HT-29 (cell line): ENCODE data around the gene PCDHGA4. TPM values are rescaled to one million over a fixed set of nuclear protein-coding genes. Genes with fewer than 3 reads are reported as not detected.
"Not testable (repeated sequence)": the region's sequence is repeated elsewhere in the genome, so short reads cannot be mapped to it uniquely, and the experiment has no call there.

Source experiments
- DNase-seq: peaks from one replicate; pipeline ENCODE4 v3.0.0-alpha.2; 2015; ENCODE audit warnings: low spot score
- total RNA-seq: library from RNA; depleted of rRNA; stranded (reverse); fragments of >200 nt; shearing (Covaris generic); gene quantifications from 2 replicates; pipeline ENCODE4 v1.2.3, GENCODE V29; 2014; rRNA removed

The PCDHGA4 gene
- total RNA-seq, 1 experiment from 2014 or later = not detected

DNA sequence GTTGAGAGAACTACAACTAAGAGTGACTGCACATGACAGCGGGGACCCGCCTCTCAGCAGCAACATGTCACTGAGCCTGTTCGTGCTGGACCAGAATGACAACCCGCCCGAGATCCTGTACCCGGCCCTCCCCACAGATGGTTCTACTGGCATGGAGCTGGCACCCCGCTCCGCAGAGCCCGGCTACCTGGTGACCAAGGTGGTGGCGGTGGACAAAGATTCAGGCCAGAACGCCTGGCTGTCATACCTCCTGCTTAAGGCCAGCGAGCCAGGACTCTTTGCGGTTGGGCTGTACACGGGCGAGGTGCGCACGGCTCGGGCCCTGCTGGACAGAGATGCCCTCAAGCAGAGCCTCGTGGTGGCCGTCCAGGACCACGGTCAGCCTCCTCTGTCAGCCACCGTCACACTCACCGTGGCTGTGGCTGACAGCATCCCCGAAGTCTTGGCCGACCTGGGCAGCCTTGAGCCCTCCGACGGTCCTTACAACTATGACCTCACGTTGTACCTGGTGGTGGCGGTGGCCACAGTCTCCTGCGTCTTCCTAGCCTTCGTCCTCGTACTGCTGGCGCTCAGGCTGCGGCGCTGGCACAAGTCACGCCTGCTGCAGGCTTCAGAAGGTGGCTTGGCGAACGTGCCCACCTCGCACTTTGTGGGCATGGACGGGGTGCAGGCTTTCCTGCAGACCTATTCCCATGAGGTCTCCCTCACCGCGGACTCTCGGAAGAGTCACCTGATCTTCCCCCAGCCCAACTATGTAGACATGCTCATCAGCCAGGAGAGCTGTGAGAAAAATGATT, 29.8 kb downstream of the PCDHGA4 start:
- no peak for DNase-seq

DNA sequence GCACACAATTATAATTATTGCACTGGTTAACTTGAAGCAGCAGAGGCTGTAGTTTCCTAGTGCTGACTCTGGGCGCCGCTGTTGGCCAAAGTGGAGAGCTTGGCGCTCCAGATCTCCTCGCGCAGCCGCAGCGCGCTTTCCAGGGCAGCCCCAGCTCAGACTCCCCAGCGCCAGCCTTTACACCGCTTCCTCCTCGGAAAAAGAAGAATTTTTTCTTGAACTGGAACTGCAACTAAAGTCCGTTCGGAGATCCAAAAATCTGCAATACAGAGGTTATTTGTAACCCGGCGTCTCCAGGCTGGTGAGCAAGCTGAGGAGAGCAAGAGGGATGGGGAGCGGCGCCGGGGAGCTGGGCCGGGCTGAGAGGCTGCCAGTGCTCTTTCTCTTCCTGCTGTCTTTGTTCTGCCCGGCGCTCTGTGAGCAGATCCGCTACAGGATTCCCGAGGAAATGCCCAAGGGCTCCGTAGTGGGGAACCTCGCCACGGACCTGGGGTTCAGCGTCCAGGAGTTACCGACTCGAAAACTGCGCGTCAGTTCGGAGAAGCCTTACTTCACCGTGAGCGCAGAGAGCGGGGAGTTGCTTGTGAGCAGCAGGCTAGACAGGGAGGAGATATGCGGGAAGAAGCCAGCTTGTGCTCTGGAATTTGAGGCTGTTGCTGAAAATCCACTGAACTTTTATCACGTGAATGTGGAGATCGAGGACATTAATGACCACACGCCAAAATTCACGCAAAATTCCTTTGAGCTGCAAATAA, 32.9 kb downstream of the PCDHGA4 start, which contains the start of gene PCDHGB4:
PCDHGB4 (plus strand) TSS at position 142 of the 755 bp plus-strand sequence; CDS start at position 329, 187 bp downstream.
- DNase-seq = not testable (repeated sequence)

DNA sequence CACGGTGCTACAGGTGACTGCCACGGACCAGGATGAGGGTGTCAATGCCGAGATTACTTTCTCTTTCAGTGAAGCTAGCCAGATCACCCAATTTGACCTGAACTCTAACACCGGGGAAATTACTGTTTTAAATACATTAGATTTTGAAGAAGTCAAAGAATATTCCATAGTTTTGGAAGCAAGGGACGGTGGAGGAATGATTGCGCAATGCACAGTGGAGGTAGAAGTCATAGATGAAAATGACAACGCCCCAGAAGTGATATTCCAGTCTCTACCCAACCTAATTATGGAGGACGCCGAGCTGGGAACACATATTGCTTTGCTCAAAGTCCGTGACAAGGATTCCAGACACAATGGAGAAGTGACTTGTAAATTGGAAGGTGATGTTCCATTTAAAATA, 33.8 kb downstream of the PCDHGA4 start:
- no peak for DNase-seq

DNA sequence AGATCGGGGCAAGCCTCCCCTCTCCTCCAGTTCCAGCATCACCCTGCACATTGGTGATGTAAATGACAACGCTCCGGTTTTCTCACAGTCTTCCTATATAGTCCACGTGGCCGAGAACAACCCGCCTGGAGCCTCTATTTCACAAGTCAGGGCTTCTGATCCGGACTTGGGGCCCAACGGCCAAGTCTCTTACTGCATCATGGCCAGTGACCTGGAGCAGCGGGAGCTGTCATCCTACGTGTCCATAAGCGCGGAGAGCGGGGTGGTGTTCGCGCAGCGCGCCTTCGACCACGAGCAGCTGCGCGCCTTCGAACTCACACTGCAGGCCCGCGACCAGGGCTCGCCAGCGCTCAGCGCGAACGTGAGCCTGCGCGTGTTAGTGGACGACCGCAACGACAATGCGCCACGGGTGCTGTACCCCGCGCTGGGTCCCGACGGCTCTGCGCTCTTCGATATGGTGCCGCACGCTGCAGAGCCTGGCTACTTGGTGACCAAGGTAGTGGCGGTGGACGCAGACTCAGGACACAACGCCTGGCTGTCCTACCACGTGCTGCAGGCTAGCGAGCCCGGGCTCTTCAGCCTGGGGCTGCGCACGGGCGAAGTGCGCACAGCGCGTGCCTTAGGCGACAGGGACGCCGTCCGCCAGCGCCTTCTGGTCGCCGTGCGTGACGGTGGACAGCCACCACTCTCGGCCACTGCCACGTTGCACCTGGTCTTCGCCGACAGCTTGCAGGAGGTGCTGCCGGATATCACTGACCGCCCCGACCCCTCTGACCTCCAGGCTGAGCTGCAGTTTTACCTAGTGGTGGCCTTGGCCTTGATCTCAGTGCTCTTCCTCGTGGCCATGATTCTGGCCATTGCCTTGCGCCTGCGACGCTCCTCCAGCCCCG, 34.6 kb downstream of the PCDHGA4 start:
- DNase-seq = no peak

DNA sequence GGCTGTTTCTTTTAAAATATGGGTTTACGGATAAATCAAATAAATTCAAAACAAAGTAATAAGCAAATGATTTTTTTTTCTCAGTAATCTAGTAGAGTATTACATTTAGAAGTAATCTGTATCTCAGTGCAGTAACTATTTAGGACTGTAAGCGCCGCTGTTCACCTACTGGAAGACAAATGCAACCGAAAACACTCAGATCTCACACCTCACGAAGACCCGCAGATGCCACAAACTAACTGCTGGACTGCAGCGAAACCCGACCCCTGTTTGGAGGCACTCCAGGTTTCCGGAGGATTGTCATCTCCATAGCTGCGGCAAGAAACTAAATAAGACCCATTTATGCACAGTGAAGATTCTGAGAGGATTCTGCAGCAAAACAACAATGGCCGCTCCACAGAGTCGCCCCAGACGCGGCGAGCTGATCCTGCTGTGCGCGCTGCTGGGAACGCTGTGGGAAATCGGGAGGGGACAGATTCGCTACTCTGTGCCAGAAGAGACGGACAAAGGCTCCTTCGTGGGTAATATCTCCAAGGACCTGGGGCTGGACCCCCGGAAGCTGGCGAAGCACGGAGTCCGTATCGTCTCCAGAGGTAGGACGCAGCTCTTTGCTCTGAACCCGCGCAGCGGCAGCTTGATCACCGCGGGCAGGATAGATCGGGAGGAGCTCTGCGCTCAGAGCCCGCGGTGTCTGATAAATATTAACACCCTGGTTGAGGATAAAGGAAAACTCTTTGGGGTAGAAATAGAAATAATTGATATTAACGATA, 37.8 kb downstream of the PCDHGA4 start, which contains the start of gene PCDHGA8:
PCDHGA8 (plus strand) TSS at position 205 of the 770 bp plus-strand sequence; CDS start at position 386, 181 bp downstream.
- no peak for DNase-seq

DNA sequence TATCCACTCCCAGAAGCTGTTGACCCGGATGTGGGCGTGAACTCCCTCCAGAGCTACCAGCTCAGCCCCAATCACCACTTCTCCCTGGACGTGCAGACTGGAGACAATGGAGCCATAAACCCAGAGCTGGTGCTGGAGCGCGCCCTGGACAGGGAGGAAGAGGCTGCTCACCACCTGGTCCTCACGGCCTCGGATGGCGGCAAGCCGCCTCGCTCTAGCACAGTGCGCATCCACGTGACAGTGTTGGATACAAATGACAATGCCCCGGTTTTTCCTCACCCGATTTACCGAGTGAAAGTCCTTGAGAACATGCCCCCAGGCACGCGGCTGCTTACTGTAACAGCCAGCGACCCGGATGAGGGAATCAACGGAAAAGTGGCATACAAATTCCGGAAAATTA, 38.4 kb downstream of the PCDHGA4 start:
- DNase-seq = no peak

DNA sequence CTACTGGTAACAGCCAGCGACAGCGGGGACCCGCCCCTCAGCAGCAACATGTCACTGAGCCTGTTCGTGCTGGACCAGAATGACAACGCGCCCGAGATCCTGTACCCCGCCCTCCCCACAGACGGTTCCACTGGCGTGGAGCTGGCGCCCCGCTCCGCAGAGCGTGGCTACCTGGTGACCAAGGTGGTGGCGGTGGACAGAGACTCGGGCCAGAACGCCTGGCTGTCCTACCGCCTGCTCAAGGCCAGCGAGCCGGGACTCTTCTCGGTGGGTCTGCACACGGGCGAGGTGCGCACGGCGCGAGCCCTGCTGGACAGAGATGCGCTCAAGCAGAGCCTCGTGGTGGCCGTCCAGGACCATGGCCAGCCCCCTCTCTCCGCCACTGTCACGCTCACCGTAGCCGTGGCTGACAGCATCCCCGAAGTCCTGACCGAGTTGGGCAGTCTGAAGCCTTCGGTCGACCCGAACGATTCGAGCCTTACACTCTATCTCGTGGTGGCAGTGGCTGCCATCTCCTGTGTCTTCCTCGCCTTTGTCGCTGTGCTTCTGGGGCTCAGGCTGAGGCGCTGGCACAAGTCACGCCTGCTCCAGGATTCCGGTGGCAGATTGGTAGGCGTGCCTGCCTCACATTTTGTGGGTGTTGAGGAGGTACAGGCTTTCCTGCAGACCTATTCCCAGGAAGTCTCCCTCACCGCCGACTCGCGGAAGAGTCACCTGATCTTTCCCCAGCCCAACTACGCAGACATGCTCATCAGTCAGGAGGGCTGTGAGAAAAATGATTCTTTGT, 39.8 kb downstream of the PCDHGA4 start:
- not testable (repeated sequence) for DNase-seq

DNA sequence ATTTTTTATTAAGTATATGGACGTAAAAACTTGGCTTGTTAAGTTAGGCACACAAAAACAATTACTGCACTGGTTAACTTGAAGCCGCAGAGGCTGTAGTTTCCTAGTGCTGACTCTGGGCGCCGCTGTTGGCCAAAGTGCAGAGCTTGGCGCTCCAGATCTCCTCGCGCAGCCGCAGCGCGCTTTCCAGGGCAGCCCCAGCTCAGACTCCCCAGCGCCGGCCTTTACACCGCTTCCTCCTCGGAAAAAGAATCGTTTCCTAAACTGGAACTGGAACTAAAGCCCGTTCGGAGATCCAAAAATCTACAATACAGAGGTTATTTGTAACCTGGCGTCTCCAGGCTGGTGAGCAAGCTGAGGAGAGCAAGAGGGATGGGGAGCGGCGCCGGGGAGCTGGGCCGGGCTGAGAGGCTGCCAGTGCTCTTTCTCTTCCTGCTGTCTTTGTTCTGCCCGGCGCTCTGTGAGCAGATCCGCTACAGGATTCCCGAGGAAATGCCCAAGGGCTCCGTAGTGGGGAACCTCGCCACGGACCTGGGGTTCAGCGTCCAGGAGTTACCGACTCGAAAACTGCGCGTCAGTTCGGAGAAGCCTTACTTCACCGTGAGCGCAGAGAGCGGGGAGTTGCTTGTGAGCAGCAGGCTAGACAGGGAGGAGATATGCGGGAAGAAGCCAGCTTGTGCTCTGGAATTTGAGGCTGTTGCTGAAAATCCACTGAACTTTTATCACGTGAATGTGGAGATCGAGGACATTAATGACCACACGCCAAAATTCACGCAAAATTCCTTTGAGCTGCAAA, 43.1 kb downstream of the PCDHGA4 start, which contains the start of gene PCDHGB5:
PCDHGB5 (plus strand) TSS at position 192 of the 796 bp plus-strand sequence; CDS start at position 373, 181 bp downstream.
- DNase-seq = not testable (repeated sequence)

DNA sequence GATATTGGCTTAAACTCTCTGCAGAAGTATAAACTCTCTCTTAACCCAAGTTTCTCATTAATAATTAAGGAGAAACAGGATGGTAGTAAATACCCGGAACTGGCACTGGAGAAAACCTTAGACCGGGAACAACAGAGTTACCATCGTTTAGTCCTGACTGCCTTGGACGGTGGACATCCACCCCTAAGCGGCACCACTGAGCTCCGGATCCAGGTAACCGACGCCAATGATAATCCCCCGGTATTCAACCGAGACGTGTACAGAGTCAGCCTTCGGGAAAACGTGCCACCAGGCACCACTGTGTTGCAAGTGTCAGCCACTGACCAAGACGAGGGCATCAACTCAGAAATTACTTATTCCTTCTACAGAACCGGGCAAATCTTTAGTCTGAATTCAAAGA, 43.8 kb downstream of the PCDHGA4 start:
- DNase-seq = no peak

DNA sequence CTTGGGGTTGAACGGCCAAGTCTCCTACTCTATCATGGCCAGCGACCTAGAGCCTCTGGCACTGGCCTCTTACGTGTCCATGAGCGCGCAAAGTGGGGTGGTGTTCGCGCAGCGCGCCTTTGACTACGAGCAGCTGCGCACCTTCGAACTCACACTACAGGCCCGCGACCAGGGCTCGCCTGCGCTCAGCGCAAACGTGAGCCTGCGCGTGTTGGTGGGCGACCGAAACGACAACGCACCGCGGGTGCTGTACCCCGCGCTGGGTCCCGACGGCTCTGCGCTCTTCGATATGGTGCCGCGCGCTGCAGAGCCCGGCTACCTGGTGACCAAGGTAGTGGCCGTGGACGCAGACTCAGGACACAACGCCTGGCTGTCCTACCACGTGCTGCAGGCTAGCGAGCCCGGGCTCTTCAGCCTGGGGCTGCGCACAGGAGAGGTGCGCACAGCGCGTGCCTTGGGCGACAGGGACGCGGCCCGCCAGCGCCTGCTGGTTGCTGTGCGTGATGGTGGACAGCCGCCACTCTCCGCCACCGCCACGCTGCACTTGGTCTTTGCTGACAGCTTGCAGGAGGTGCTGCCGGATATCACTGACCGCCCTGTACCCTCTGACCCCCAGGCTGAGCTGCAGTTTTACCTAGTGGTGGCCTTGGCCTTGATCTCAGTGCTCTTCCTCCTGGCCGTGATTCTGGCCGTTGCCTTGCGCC, 44.9 kb downstream of the PCDHGA4 start:
- DNase-seq = no peak

DNA sequence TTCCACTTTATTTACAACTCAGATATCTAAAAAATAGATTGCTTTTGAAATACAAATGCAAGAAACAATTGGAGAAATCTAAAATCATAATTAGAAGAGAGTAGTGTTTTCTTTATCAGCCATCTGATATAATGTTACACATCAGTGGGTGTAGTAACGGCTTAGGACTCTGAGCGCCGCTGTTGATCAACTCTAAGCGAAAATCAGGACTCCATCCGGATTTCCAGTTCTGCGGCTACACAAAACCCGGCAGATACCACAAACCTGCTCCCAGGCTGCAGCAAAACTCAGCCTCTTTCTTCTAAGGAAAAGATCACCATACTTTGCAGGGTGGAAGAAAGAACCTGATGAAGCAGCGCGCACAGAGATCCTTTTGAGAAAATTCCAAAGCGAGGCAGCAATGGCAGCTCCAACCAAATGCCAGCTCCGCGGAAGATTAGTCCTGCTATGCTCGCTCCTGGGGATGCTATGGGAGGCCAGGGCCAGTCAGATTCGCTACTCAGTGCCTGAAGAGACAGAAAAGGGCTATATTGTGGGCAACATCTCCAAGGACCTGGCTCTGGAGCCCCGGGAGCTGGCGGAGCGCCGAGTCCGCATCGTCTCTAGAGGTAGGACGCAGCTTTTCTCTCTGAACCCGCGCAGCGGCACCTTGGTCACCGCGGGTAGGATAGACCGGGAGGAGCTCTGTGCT, 47.9 kb downstream of the PCDHGA4 start, which contains the start of gene PCDHGA9:
PCDHGA9 (plus strand) TSS at position 226 of the 691 bp plus-strand sequence; CDS start at position 401, 175 bp downstream.
- peak; percentile 48 for DNase-seq

DNA sequence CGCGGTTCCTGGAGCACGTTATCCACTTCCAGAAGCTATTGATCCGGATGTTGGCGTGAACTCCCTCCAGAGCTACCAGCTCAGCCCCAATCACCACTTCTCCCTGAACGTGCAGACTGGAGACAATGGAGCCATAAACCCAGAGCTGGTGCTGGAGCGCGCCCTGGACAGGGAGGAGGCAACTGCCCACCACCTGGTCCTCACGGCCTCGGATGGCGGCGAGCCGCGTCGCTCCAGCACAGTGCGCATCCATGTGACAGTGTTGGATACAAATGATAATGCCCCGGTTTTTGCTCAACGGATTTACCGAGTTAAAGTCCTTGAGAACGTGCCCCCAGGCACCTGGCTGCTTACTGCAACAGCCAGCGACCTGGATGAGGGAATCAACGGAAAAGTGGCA, 48.6 kb downstream of the PCDHGA4 start:
- DNase-seq = no peak

Other genes starting within 250 kb of the PCDHGA4 start
- gene PCDHB4, start 233.2 kb upstream of the PCDHGA4 start, total RNA-seq = not detected in 2 replicates
- gene PCDHB5, start 219.8 kb upstream of the PCDHGA4 start, total RNA-seq = not detected in 2 replicates
- gene PCDHB6, start 205.0 kb upstream of the PCDHGA4 start, total RNA-seq = not detected in 2 replicates
- gene PCDHB7, start 182.4 kb upstream of the PCDHGA4 start, total RNA-seq = 0.05 TPM in 2 replicates
- gene PCDHB8, start 177.2 kb upstream of the PCDHGA4 start, total RNA-seq = 0.16 TPM in 1 of 2 replicates, not detected in the other
- gene PCDHB16, start 172.6 kb upstream of the PCDHGA4 start, total RNA-seq = 0.05 and 0.69 TPM in 2 replicates
- gene PCDHB9, start 167.9 kb upstream of the PCDHGA4 start, total RNA-seq = 0.03 and 0.25 TPM in 2 replicates
- gene PCDHB10, start 162.7 kb upstream of the PCDHGA4 start, total RNA-seq = 0.05 TPM in 1 of 2 replicates, not detected in the other
- 0.23 TPM in 1 of 2 replicates, not detected in the other for gene PCDHB11, start 155.4 kb upstream of the PCDHGA4 start, total RNA-seq
- gene PCDHB12, start 146.3 kb upstream of the PCDHGA4 start, total RNA-seq = 0.13 and 0.18 TPM in 2 replicates
- 0.05 and 0.15 TPM in 2 replicates for gene PCDHB13, start 141.1 kb upstream of the PCDHGA4 start, total RNA-seq
- gene PCDHB14, start 131.7 kb upstream of the PCDHGA4 start, total RNA-seq = 0.18 and 0.31 TPM in 2 replicates
- gene PCDHB15, start 109.6 kb upstream of the PCDHGA4 start, total RNA-seq = 0.05 and 0.20 TPM in 2 replicates
- 0.33 TPM in 1 of 2 replicates, not detected in the other for gene SLC25A2, start 51.0 kb upstream of the PCDHGA4 start, total RNA-seq
- 36.5 and 44.4 TPM in 2 replicates for gene TAF7, start 34.2 kb upstream of the PCDHGA4 start, total RNA-seq
- gene PCDHGA1, start 24.5 kb upstream of the PCDHGA4 start, total RNA-seq = 0.21 and 0.61 TPM in 2 replicates
- gene PCDHGA2, start 16.3 kb upstream of the PCDHGA4 start, total RNA-seq = 0.03 and 0.05 TPM in 2 replicates
- 0.10 TPM in 1 of 2 replicates, not detected in the other for gene PCDHGA3, start 11.2 kb upstream of the PCDHGA4 start, total RNA-seq
- 0.10 and 0.23 TPM in 2 replicates for gene PCDHGB1, start 4.9 kb upstream of the PCDHGA4 start, total RNA-seq
- gene PCDHGB2, start 5.0 kb downstream of the PCDHGA4 start, total RNA-seq = 0.26 TPM in 1 of 2 replicates, not detected in the other
- 0.13 TPM in 2 replicates for gene PCDHGA5, start 9.1 kb downstream of the PCDHGA4 start, total RNA-seq
- gene PCDHGB3, start 15.2 kb downstream of the PCDHGA4 start, total RNA-seq = 0.41 and 0.47 TPM in 2 replicates
- 0.21 and 0.48 TPM in 2 replicates for gene PCDHGA6, start 18.9 kb downstream of the PCDHGA4 start, total RNA-seq
- gene PCDHGA7, start 27.7 kb downstream of the PCDHGA4 start, total RNA-seq = 0.03 TPM in 1 of 2 replicates, not detected in the other
- 0.05 TPM in 1 of 2 replicates, not detected in the other for gene PCDHGB4, start 32.7 kb downstream of the PCDHGA4 start, total RNA-seq
- 0.10 TPM in 1 of 2 replicates, not detected in the other for gene PCDHGA8, start 37.6 kb downstream of the PCDHGA4 start, total RNA-seq
- not detected in 2 replicates for gene PCDHGB5, start 42.9 kb downstream of the PCDHGA4 start, total RNA-seq
- gene PCDHGA9, start 47.8 kb downstream of the PCDHGA4 start, total RNA-seq = 0.31 and 0.50 TPM in 2 replicates
- gene PCDHGB6, start 53.0 kb downstream of the PCDHGA4 start, total RNA-seq = 0.18 and 0.33 TPM in 2 replicates
- 2.8 and 4.3 TPM in 2 replicates for gene PCDHGA10, start 58.0 kb downstream of the PCDHGA4 start, total RNA-seq
- 0.66 and 2.1 TPM in 2 replicates for gene PCDHGB7, start 62.7 kb downstream of the PCDHGA4 start, total RNA-seq
- gene PCDHGA11, start 66.0 kb downstream of the PCDHGA4 start, total RNA-seq = 0.13 and 0.64 TPM in 2 replicates
- gene PCDHGA12, start 75.5 kb downstream of the PCDHGA4 start, total RNA-seq = 0.13 and 0.37 TPM in 2 replicates
- 1.8 and 2.1 TPM in 2 replicates for gene PCDHGC3, start 120.9 kb downstream of the PCDHGA4 start, total RNA-seq
- 1.7 TPM in 1 of 2 replicates, not detected in the other for gene PCDHGC4, start 130.0 kb downstream of the PCDHGA4 start, total RNA-seq
- 0.61 TPM in 1 of 2 replicates, not detected in the other for gene PCDHGC5, start 134.1 kb downstream of the PCDHGA4 start, total RNA-seq